Measurements from ENCODE around the gene MPRIP.

MPRIP gene

DNA sequence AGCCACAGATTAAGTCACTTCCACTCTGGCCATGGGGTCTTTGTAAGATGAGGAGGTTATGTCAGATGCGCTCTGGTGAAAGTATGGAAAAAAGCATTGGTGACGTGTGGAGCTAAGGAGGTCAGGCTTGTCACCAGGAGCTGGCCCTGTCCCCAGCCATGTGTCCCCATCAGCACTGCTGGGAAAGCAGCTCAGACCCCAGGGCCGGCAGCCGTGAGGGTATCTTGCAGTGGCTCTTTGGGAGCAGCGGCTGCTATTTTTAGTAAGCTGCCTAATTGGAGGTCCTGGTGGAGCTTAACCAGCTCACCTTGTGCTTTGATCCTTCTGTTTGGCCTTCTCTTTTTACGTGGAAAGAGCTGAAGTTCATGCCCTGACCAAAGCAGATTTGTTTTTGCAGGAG is 60.9 kb downstream of the MPRIP start:
- TF ChIP-seq, protein P1, sequence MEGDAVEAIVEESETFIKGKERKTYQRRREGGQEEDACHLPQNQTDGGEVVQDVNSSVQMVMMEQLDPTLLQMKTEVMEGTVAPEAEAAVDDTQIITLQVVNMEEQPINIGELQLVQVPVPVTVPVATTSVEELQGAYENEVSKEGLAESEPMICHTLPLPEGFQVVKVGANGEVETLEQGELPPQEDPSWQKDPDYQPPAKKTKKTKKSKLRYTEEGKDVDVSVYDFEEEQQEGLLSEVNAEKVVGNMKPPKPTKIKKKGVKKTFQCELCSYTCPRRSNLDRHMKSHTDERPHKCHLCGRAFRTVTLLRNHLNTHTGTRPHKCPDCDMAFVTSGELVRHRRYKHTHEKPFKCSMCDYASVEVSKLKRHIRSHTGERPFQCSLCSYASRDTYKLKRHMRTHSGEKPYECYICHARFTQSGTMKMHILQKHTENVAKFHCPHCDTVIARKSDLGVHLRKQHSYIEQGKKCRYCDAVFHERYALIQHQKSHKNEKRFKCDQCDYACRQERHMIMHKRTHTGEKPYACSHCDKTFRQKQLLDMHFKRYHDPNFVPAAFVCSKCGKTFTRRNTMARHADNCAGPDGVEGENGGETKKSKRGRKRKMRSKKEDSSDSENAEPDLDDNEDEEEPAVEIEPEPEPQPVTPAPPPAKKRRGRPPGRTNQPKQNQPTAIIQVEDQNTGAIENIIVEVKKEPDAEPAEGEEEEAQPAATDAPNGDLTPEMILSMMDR (IDR thresholded peaks at IDR 0.05; ENCODE audit: control extremely low read depth, extremely low read depth, low read depth, missing control alignments) = no peak
- CTCF ChIA-PET = interaction anchor here (1.4 kb wide), 1 partner anchor 9 kb away, joined by 4 read pairs; no protein-coding TSS in a partner anchor
- POLR2A ChIA-PET = no interaction called here
- DNase-seq (ENCODE audit: extremely low spot score) = no peak

GRCh38 chr17:17104036-17104435 is 61.8 kb downstream of the MPRIP start:
- no peak for DNase-seq (ENCODE audit: extremely low spot score)
- TF ChIP-seq, protein P1 (IDR thresholded peaks at IDR 0.05; ENCODE audit: control extremely low read depth, extremely low read depth, low read depth, missing control alignments) = no peak
- CTCF ChIA-PET = no interaction called here
- POLR2A ChIA-PET = no interaction called here

DNA sequence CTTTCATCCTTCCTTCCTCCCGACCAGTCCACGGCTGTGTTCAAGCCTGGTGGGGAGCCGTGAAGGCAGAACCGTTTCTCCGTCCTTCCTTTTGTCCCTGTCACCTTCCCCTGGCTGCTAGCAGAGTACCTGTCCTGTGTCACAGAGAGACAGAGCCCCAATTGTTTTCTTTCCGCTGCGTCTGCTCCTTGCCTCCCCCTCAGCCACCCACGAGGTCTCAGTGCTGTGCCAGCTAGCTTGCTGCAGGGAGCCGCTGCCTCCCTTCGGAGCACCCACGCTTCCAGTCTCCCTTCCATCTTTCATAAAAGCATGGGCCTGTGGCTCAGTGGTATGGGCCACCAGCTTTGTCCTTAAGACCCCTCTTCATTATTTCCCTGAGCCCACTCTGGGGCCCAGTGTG is 62.2 kb downstream of the MPRIP start:
- DNase-seq (ENCODE audit: extremely low spot score) = no peak
- ChIA-PET POLR2A (no interaction called here), CTCF (no interaction called here)
- TF ChIP-seq, protein P1 (IDR thresholded peaks at IDR 0.05; ENCODE audit: control extremely low read depth, extremely low read depth, low read depth, missing control alignments) = no peak

DNA sequence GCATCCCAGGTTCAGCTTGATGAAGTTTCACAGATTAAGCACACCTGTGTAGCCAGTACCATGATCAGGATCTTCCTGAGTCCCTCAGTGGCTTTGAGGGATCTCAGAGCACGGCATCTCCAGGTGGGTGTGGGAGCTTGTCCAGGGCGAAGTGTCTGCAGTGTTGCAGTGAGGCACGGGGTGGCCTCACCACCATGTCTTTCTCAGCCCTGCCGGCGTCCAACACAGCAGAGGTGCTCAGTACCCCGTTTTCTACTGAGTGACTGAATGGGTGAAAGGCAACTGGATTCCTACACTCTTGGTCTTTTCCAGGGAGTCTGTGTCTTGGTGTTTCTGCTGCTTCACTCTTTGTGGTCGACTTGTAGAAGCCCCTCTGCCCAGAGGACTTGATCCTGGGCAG is 63.7 kb downstream of the MPRIP start:
- ChIA-PET POLR2A (no interaction called here), CTCF (interaction anchor here (1.5 kb wide), 1 partner anchor 11 kb away, joined by 4 read pairs; no protein-coding TSS in a partner anchor)
- TF ChIP-seq, protein P1 (IDR thresholded peaks at IDR 0.05; ENCODE audit: control extremely low read depth, extremely low read depth, low read depth, missing control alignments) = no peak
- DNase-seq (ENCODE audit: extremely low spot score) = no peak

GRCh38 chr17:17106756-17107155 is 64.5 kb downstream of the MPRIP start:
- POLR2A ChIA-PET = no interaction called here
- TF ChIP-seq, protein P1 (IDR thresholded peaks at IDR 0.05; ENCODE audit: control extremely low read depth, extremely low read depth, low read depth, missing control alignments) = no peak
- CTCF ChIA-PET = interaction anchor here (0.7 to 2.5 kb wide), 3 partner anchors 10 to 40 kb away, joined by 3 to 11 read pairs (median 4); no protein-coding TSS in a partner anchor
- no peak for DNase-seq (ENCODE audit: extremely low spot score)

GRCh38 chr17:17107281-17107680 is 65.0 kb downstream of the MPRIP start:
- POLR2A ChIA-PET = no interaction called here
- no peak for DNase-seq (ENCODE audit: extremely low spot score)
- TF ChIP-seq, protein P1 (IDR thresholded peaks at IDR 0.05; ENCODE audit: control extremely low read depth, extremely low read depth, low read depth, missing control alignments) = no peak
- CTCF ChIA-PET = interaction anchor here (0.7 to 2.5 kb wide), 5 partner anchors 9 to 39 kb away, joined by 3 to 11 read pairs (median 4); no protein-coding TSS in a partner anchor
